Measurements from ENCODE around the gene STARD3NL.
"Not testable (repeated sequence)": the region's sequence is repeated elsewhere in the genome, so short reads cannot be mapped to it uniquely, and the experiment has no call there.

STARD3NL gene

GRCh38 chr7:38244516-38244915 lies 66.5 kb downstream of the STARD3NL start:
- no peaks in the 10 kb centered on the region for H3K9me3 ChIP-seq (ENCODE audit: severe bottlenecking)
- ATAC-seq (ENCODE audit: low read depth) (no peak), DNase-seq (ENCODE audit: low spot score) (no peak)
- H3K4me3 ChIP-seq (ENCODE audit: severe bottlenecking): no peak overlapping the region
- TF ChIP-seq CTCF (IDR thresholded peaks at IDR 0.05; ENCODE audit: poor library complexity, severe bottlenecking): no peak
- no peak overlapping the region for H3K27ac ChIP-seq (ENCODE audit: poor library complexity, severe bottlenecking)
- no peaks in the 10 kb centered on the region for H3K36me3 ChIP-seq (ENCODE audit: low read depth)
- H3K4me1 ChIP-seq (ENCODE audit: insufficient read depth, poor library complexity, severe bottlenecking): no peaks in the 10 kb centered on the region
- no peaks in the 10 kb centered on the region for H3K27me3 ChIP-seq (ENCODE audit: insufficient read depth, poor library complexity, severe bottlenecking)

GRCh38 chr7:38245409-38245977 lies 67.4 kb downstream of the STARD3NL start:
- no peaks in the 10 kb centered on the region for H3K36me3 ChIP-seq (ENCODE audit: low read depth)
- no peaks in the 10 kb centered on the region for H3K27me3 ChIP-seq (ENCODE audit: insufficient read depth, poor library complexity, severe bottlenecking)
- no peak for DNase-seq (ENCODE audit: low spot score)
- H3K4me1 ChIP-seq (ENCODE audit: insufficient read depth, poor library complexity, severe bottlenecking): no peaks in the 10 kb centered on the region
- no peaks in the 10 kb centered on the region for H3K9me3 ChIP-seq (ENCODE audit: severe bottlenecking)
- TF ChIP-seq CTCF (IDR thresholded peaks at IDR 0.05; ENCODE audit: poor library complexity, severe bottlenecking): no peak
- no peak for ATAC-seq (ENCODE audit: low read depth)
- no peak overlapping the region for H3K27ac ChIP-seq (ENCODE audit: poor library complexity, severe bottlenecking)
- no peak overlapping the region for H3K4me3 ChIP-seq (ENCODE audit: severe bottlenecking)

GRCh38 chr7:38248069-38248567 lies 70.1 kb downstream of the STARD3NL start:
- Histone ChIP-seq H3K36me3 (ENCODE audit: low read depth) (no peaks in the 10 kb centered on the region), H3K27ac (ENCODE audit: poor library complexity, severe bottlenecking) (no peak overlapping the region), H3K4me3 (ENCODE audit: severe bottlenecking) (no peak overlapping the region), H3K27me3 (ENCODE audit: insufficient read depth, poor library complexity, severe bottlenecking) (no peaks in the 10 kb centered on the region), H3K4me1 (ENCODE audit: insufficient read depth, poor library complexity, severe bottlenecking) (no peaks in the 10 kb centered on the region), H3K9me3 (ENCODE audit: severe bottlenecking) (no peaks in the 10 kb centered on the region)
- ATAC-seq (ENCODE audit: low read depth) (no peak), DNase-seq (ENCODE audit: low spot score) (no peak)
- no peak for TF ChIP-seq CTCF (IDR thresholded peaks at IDR 0.05; ENCODE audit: poor library complexity, severe bottlenecking)

- ATAC-seq (ENCODE audit: low read depth); H3K4me1 ChIP-seq (ENCODE audit: insufficient read depth, poor library complexity, severe bottlenecking); H3K9me3 ChIP-seq (ENCODE audit: severe bottlenecking); DNase-seq (ENCODE audit: low spot score); H3K27ac ChIP-seq (ENCODE audit: poor library complexity, severe bottlenecking); H3K4me3 ChIP-seq (ENCODE audit: severe bottlenecking); H3K36me3 ChIP-seq (ENCODE audit: low read depth); H3K27me3 ChIP-seq (ENCODE audit: insufficient read depth, poor library complexity, severe bottlenecking): not testable (repeated sequence)
Observed at GRCh38 chr7:38249849-38250248, 71.8 kb downstream of the STARD3NL start.

- Histone ChIP-seq H3K9me3 (ENCODE audit: severe bottlenecking) (no peaks in the 10 kb centered on the region), H3K27me3 (ENCODE audit: insufficient read depth, poor library complexity, severe bottlenecking) (no peaks in the 10 kb centered on the region), H3K4me3 (ENCODE audit: severe bottlenecking) (no peak overlapping the region), H3K36me3 (ENCODE audit: low read depth) (no peaks in the 10 kb centered on the region), H3K27ac (ENCODE audit: poor library complexity, severe bottlenecking) (no peak overlapping the region), H3K4me1 (ENCODE audit: insufficient read depth, poor library complexity, severe bottlenecking) (no peaks in the 10 kb centered on the region)
- ATAC-seq (ENCODE audit: low read depth): no peak
- no peak for TF ChIP-seq CTCF (IDR thresholded peaks at IDR 0.05; ENCODE audit: poor library complexity, severe bottlenecking)
- DNase-seq (ENCODE audit: low spot score): no peak
Observed at GRCh38 chr7:38257350-38257677, 79.3 kb downstream of the STARD3NL start.

GRCh38 chr7:38259157-38259556 lies 81.1 kb downstream of the STARD3NL start:
- not testable (repeated sequence) for DNase-seq (ENCODE audit: low spot score); H3K27me3 ChIP-seq (ENCODE audit: insufficient read depth, poor library complexity, severe bottlenecking); H3K27ac ChIP-seq (ENCODE audit: poor library complexity, severe bottlenecking); ATAC-seq (ENCODE audit: low read depth); H3K4me1 ChIP-seq (ENCODE audit: insufficient read depth, poor library complexity, severe bottlenecking); H3K9me3 ChIP-seq (ENCODE audit: severe bottlenecking); H3K36me3 ChIP-seq (ENCODE audit: low read depth); H3K4me3 ChIP-seq (ENCODE audit: severe bottlenecking)

GRCh38 chr7:38261601-38262000 lies 83.6 kb downstream of the STARD3NL start:
- not testable (repeated sequence) for ATAC-seq (ENCODE audit: low read depth)

GRCh38 chr7:38262026-38262425 lies 84.0 kb downstream of the STARD3NL start:
- H3K27me3 ChIP-seq (ENCODE audit: insufficient read depth, poor library complexity, severe bottlenecking); H3K4me3 ChIP-seq (ENCODE audit: severe bottlenecking); DNase-seq (ENCODE audit: low spot score); H3K36me3 ChIP-seq (ENCODE audit: low read depth); H3K9me3 ChIP-seq (ENCODE audit: severe bottlenecking); H3K27ac ChIP-seq (ENCODE audit: poor library complexity, severe bottlenecking); ATAC-seq (ENCODE audit: low read depth); H3K4me1 ChIP-seq (ENCODE audit: insufficient read depth, poor library complexity, severe bottlenecking): not testable (repeated sequence)

More at GRCh38 chr7:38261601-38262000, 83.6 kb downstream of the STARD3NL start:
- DNase-seq (ENCODE audit: low spot score); H3K4me1 ChIP-seq (ENCODE audit: insufficient read depth, poor library complexity, severe bottlenecking); H3K36me3 ChIP-seq (ENCODE audit: low read depth); H3K4me3 ChIP-seq (ENCODE audit: severe bottlenecking); H3K9me3 ChIP-seq (ENCODE audit: severe bottlenecking); H3K27ac ChIP-seq (ENCODE audit: poor library complexity, severe bottlenecking); H3K27me3 ChIP-seq (ENCODE audit: insufficient read depth, poor library complexity, severe bottlenecking): not testable (repeated sequence)

Measured in RWPE2 (cell line).